ENCODE measurements around the gene SLC1A2.

Gene SLC1A2

DNA sequence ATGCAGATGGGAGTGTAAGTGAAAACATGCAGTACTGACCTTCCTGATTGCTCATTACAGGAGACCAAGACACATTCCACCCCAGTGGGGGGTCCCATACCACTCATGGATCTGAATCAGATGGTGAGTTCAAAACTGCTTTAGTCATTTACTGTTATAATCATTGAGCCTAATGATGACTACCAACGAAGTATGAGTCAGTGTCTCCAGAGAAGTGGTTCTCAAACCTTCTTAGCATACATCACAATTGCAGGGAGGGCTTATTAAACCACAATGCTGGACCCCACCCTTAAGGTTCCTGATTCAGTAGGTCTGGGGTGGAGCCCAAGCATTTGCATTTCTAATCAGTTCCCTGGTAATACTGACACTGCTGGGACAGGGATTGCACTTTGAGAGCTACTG lies 204.6 kb downstream of the SLC1A2 start:
- no peak for DNase-seq

DNA sequence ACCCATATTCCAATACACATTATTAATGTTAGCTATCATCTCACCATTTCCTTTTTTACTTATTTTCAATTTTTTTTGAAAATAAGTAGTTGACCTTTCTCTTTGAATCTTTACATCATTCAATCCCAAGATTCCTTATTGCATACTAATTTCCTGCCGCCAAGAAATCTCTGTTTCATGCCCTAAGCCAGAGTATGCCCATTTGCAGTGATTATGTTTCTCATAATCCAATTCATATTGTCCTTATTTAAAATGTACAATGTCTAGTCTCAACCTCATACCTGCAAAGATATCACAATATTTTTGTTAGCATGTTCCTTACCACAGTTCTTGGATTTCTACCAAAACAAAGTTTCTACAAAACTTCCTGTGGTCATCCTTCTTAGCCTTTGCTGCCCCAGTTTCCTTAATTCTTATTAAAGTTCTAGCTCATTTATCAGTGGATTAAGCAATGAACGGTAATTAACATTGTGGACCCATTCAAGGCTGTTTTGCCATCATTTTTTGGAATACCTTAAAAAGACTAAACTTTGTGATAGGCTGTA lies 205.1 kb downstream of the SLC1A2 start:
- DNase-seq, result no peak

DNA sequence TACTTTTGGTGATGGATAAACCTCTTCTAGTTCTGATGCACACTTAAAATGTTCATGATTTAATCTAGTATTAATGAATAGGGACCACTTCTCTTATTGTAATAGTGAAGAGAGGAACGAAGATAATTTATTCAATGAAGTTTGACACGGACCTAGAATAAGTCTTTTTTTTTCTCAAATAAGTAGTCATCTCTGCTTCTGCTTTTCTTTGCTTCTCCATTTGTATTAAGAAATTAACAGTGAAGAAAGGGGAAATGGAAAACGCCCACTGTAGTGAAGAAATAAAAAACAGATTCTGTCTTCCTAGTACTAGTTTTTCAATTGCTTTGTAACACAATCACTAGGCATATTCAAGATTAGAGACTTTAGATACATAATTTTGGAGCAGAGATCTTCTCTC lies 207.4 kb downstream of the SLC1A2 start:
- no peak for DNase-seq

DNA sequence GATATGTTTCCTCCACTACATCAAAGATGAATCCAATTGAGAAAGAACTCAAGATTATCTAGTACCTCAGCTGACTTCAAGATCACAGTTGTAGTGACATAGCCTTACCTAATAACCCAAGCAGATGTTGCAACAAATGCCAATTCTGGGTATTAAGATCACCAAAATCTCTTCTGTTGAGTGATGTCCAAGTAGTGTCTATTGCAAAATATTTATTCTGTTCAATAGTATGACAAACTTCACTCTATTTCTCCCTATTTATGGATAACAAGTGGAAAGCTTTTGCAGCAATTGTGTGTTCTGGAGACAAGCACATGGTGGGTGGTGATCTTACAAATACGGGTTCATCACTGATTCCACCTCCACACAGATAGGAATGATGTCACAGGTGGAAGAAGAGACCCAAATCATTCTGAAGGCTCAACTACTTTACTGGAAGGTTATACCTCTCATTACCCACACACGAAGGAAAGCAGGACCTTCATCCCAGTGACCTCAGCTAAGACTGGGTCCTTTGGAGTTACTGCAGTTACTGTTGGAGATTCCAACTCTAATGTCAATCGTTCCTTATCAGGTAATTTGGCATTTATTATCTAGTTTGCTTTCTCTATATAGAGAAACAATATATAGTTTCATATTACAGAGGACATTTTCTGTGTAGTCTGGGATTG lies 208.3 kb downstream of the SLC1A2 start:
- DNase-seq, result no peak

DNA sequence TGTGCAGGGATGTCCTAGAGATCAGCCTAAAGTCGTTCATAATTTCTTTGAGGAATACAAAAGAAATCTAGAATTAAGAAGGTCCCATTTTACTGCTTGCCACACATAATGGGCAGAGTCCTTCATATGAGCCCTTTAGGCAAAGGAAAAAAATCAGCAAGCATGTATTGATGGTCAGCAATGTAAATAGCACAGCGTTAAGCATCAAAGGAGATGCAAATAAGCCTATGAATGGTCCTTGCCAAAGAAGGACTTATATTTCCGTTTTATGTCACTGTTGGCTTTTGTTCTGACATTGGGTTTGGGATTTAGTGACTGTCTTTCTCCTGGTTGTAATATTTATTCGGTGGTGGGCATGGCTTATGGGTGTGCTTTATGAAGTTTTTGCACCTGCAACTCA lies 210.6 kb downstream of the SLC1A2 start:
- DNase-seq, result no peak

DNA sequence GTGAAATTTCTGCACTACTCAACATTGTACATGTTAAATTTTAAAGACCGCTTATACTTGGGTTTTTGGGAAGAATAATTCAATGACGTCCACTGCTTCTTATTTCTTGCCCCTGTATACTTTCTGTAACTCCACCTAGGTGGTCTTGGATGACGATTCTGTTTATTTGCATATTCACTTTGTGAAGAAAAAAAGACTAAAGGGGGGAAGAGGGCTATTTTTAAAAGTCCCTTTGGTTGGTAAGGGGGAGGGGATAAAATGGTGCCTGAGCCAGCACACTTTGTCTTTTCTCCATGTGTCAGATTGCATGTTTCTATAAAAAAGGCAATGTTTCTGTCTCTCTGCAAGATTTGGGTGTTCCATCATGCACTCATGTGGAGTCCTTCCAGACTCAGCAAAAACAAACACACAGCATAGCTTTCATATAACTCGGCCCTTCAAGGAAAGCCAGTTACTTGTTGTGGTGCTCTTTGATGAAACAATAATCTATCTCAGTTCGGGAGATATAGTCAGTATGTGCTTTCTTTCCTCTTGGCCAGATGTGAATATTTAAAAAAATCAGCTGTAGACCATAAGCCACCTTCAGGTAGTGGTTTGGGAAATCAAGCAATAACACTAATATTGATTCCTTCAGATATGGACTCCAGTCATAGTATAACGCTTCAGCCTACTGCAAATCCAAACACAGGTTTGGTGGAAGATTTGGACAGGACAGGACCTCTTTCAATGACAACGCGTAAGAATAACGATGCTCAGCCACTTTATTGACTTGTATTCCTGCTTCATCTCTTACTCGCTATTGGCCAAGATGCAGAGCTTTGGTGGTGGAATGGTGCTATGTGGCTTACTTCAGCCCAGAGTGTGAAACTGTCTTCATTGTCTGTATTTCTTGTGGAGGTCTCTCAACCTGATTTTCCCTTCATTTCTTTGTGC lies 211.6 kb downstream of the SLC1A2 start:
- no peak for DNase-seq

DNA sequence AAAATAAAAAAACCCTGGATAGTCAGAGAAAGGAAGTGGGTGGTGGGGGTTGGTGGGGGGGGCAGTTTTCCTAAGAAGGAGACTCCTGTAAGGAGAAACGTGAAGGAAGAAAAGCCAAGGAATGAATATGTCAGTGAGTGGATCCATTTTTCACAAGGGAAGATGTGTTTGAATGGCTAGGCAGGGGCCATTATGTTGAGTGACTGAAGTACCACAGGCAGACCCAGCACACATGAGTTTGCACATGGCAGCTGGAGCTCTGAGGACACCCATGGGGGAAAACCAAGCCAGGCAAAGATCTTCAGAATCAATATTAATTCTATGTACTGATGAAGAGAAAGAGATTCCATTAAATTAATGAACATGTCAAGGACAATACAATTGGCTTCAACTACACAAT lies 212.7 kb downstream of the SLC1A2 start:
- no peak for DNase-seq

DNA sequence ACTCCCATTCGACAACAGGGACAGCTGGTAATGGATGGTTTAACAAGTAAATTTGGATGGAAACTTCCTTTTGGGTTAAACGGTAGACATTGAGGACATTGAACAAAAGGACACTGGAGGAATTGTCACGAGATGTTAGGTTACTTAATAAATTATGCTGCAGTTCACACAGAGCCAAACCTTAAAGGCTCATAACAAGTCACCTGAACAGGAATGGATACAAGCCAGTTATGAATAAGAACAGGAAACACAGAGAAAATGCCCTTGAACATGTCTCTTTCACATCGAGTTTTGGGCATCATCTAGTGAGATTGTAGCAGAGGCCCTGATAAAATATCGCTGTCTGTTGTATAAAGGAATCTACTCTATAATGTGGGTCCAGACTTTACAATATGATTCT lies 214.7 kb downstream of the SLC1A2 start:
- no peak for DNase-seq

Data from NCI-H1417 (cell line).